Measurements from ENCODE around the gene BCORL1.

The BCORL1 gene

DNA sequence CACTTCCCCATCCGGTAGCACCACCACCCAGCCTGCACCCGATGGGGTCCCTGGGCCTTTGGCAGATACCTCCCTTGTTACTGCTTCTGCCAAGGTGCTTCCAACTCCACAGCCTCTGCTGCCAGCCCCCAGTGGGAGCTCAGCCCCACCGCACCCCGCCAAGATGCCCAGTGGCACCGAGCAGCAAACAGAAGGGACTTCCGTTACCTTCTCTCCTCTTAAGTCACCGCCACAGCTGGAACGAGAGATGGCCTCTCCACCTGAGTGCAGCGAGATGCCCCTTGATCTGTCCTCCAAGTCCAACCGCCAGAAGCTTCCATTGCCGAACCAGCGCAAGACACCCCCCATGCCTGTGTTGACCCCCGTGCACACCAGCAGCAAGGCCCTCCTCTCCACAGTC is 31.9 kb downstream of the BCORL1 start:
- Mint-ChIP-seq H3K27ac (no peak overlapping the region), H3K27me3 (no peaks in the 10 kb centered on the region), H3K9me3 (no peaks in the 10 kb centered on the region), H3K36me3 (ENCODE audit: low read depth) (peaks cover 44% of the 10 kb centered on the region), H3K4me3 (no peak overlapping the region), H3K4me1 (ENCODE audit: low read depth) (no peaks in the 10 kb centered on the region)
- no peak for DNase-seq

DNA sequence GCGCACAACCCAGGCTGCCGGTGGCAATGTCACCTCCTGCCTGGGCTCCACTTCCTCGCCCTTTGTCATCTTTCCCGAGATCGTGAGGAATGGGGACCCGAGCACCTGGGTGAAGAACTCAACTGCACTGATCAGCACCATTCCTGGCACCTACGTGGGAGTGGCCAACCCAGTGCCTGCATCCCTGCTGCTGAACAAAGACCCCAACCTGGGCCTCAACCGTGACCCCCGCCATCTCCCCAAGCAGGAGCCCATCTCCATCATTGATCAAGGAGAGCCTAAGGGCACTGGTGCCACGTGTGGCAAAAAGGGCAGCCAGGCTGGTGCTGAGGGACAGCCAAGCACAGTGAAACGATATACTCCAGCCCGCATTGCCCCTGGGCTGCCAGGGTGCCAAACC is 32.3 kb downstream of the BCORL1 start:
- no peaks in the 10 kb centered on the region for H3K27me3 Mint-ChIP-seq

DNA sequence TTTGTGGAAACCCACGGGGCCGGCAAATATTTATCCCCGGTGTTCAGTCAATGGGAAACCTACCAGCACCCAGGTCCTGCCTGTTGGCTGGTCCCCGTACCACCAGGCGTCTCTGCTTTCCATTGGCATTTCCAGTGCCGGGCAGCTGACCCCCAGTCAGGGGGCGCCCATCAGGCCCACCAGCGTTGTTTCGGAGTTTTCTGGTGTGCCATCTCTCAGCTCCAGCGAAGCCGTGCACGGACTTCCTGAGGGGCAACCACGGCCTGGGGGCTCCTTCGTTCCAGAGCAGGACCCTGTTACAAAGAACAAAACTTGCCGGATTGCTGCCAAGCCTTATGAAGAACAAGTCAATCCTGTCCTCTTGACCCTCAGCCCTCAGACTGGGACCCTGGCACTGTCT is 32.7 kb downstream of the BCORL1 start:
- H3K9me3 Mint-ChIP-seq = no peaks in the 10 kb centered on the region
- no peak overlapping the region for H3K4me3 Mint-ChIP-seq
- peaks cover 41% of the 10 kb centered on the region for H3K36me3 Mint-ChIP-seq (ENCODE audit: low read depth)
- H3K27ac Mint-ChIP-seq = no peak overlapping the region
- no peaks in the 10 kb centered on the region for H3K27me3 Mint-ChIP-seq
- no peak for DNase-seq
- no peaks in the 10 kb centered on the region for H3K4me1 Mint-ChIP-seq (ENCODE audit: low read depth)

More for the DNA sequence above, 32.3 kb downstream of the BCORL1 start:
- Mint-ChIP-seq H3K4me3 (no peak overlapping the region), H3K36me3 (ENCODE audit: low read depth) (peaks cover 41% of the 10 kb centered on the region), H3K27ac (no peak overlapping the region), H3K9me3 (no peaks in the 10 kb centered on the region), H3K4me1 (ENCODE audit: low read depth) (no peaks in the 10 kb centered on the region)
- DNase-seq = no peak

DNA sequence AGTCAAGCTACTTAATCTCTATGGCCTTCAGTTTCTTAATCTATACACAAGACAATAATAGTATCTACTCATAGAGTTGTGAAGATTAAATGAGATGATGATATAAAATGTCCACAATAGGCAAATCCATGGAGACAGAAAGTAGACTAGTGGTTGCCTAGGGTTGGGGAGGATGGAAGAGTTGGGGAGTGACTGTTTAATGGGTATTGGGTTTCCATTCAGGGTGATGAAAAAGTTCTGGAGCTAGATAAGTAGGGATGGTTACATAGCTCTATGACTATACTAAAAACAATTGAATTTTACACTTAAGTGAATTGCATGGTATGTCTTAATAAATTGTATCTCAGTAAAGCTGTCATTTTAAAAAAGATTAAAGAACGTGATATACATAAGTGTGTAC is 35.7 kb downstream of the BCORL1 start:
- no peaks in the 10 kb centered on the region for H3K9me3 Mint-ChIP-seq
- H3K4me3 Mint-ChIP-seq = no peak overlapping the region
- H3K4me1 Mint-ChIP-seq (ENCODE audit: low read depth) = no peaks in the 10 kb centered on the region
- H3K27ac Mint-ChIP-seq = no peak overlapping the region
- DNase-seq = no peak
- peaks cover 52% of the 10 kb centered on the region for H3K36me3 Mint-ChIP-seq (ENCODE audit: low read depth)
- H3K27me3 Mint-ChIP-seq = no peaks in the 10 kb centered on the region

DNA sequence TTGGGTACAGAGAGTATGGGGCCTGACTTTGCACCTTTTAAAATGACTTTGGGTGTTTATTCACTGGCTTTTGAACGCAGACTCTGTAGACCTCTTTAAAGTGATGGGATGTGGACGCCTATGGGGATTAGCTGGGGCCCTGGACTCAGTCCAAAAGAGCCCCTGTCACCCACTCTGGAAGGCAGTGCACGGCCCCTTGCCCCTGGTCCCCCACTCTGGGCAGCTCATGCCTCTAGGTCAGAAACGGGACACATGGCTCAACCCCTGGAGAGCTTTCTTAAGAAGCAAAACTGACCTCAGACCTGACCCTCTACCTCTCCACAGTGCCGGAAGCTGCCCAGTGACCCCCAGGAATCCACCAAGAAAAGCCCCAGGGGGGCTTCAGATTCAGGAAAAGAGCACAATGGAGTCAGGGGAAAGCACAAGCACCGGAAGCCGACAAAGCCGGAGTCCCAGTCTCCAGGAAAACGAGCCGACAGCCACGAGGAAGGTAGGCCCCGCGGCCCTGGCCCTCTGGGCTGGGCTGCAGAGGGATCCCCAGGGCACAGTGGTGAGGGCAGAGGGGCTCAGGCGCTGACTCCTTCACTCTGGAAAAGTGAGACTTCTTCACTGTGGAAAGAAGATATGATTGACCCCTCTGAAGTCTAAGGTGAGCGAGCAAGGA is 38.4 kb downstream of the BCORL1 start:
- Mint-ChIP-seq H3K27me3 (no peaks in the 10 kb centered on the region), H3K9me3 (no peaks in the 10 kb centered on the region), H3K4me3 (no peak overlapping the region), H3K36me3 (ENCODE audit: low read depth) (peaks cover 46% of the 10 kb centered on the region), H3K4me1 (ENCODE audit: low read depth) (peaks cover 11% of the 10 kb centered on the region), H3K27ac (no peak overlapping the region)
- no peak for DNase-seq

DNA sequence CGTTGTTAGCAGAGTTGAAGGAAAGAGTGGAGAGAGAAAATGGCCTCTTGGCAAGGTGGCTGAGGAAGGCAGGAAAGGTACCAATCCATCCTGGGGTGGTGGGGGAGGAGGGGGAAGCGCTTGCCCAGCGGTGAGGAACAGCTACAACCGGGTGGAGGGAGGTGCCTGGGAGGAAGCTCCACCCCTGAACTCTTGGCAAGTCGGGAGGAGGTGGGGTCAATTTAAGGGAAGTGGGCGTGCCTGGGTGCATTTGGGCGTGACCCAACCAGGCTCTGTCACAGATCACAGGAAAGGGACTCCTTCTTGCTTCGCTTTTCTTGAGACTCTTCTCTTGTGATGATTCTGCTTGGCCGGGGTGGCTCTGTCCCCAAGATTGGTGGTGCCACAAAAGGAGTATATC is 41.7 kb downstream of the BCORL1 start:
- Mint-ChIP-seq H3K36me3 (ENCODE audit: low read depth) (peaks cover 59% of the 10 kb centered on the region), H3K4me1 (ENCODE audit: low read depth) (peaks cover 12% of the 10 kb centered on the region), H3K27ac (peak overlapping the region; percentile 36), H3K9me3 (no peaks in the 10 kb centered on the region), H3K4me3 (no peak overlapping the region), H3K27me3 (peaks cover 12% of the 10 kb centered on the region)
- DNase-seq = peak; percentile 79

DNA sequence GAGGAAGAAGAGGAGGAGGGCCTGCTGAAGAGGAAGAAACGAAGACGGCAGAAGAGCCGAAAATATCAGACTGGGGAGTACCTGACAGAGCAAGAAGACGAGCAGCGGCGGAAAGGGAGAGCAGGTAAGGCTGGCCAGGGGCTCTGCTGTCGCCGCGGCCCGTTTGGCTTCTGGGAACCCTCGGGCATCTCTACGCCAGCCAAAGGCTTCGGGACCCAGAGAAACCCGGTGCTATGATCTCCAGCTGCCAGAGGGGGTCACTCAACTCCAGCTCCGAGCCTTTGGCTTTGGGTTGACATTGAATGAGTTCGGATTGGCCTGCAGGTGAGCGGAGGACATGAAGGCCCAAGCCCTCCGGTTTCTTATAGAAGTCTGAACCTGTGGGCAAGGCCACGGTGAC is 42.8 kb downstream of the BCORL1 start:
- Mint-ChIP-seq H3K36me3 (ENCODE audit: low read depth) (peaks cover 66% of the 10 kb centered on the region), H3K4me1 (ENCODE audit: low read depth) (peaks cover 12% of the 10 kb centered on the region), H3K27me3 (peaks cover 12% of the 10 kb centered on the region), H3K4me3 (no peak overlapping the region), H3K9me3 (no peaks in the 10 kb centered on the region), H3K27ac (no peak overlapping the region)
- DNase-seq = no peak

DNA sequence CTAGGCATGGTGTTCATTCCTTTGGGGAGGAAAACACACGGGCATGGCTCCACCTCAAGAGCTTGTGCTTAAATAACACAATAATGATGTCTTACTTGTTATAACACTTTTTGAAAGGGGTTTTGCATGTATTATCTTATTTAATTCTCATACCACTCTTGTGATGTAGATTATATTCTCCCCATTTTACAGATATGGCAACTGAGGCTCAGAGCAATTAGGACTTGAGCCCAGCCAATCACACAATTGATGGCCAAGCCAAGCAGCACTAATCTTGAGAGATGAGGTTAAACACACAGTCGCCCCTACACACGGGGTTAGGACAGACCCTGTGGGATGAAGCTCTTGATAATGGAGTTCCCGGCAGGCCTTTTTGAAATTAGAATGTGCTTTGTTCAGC is 45.1 kb downstream of the BCORL1 start:
- peaks cover 12% of the 10 kb centered on the region for H3K4me1 Mint-ChIP-seq (ENCODE audit: low read depth)
- H3K36me3 Mint-ChIP-seq (ENCODE audit: low read depth) = peaks cover 69% of the 10 kb centered on the region
- H3K27me3 Mint-ChIP-seq = peaks cover 12% of the 10 kb centered on the region
- no peak overlapping the region for H3K27ac Mint-ChIP-seq
- H3K9me3 Mint-ChIP-seq = no peaks in the 10 kb centered on the region
- H3K4me3 Mint-ChIP-seq = no peak overlapping the region
- DNase-seq = no peak

DNA sequence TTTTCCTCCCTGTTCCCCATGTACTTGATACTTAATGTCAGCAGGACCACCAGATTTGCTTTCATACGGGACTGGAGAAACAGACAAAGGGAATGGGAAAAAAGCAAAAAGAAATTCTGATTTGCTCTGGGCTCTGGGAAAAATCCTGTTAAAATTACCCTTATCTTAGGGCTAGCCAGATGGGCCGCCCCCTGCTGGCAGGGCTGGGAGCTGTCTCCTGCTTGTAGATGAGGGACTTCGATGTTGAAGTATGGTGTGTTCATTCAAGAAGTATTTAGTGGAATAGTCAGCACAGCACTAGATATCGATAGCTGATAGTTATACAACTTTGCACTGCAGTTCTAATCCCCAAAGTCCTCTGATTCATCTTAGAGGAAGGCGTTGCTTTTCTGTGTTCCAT is 45.8 kb downstream of the BCORL1 start:
- DNase-seq = peak; percentile 54
- Mint-ChIP-seq H3K4me3 (no peak overlapping the region), H3K27ac (no peak overlapping the region), H3K9me3 (no peaks in the 10 kb centered on the region), H3K27me3 (peaks cover 12% of the 10 kb centered on the region), H3K4me1 (ENCODE audit: low read depth) (peaks cover 12% of the 10 kb centered on the region), H3K36me3 (ENCODE audit: low read depth) (peaks cover 63% of the 10 kb centered on the region)

DNA sequence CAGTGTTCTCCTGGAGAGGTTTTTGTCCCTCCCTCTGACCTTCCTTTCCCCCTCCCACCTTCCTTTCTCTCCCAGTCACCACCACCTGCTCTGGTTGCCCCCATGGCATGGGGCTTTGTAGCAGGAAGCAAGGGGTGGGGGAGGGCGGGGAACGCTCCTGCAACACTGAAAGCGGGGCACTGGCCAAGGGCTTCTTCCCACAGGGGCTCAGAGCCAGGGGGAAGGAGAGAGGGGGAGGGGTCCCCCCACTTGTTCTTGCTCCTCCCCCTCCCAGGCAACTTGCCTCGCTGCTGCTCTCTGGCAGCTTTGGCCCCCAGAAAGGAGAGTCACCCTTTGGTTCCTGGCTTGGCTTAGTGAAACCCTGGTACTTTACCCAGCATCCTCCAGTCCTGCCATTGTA is 48.4 kb downstream of the BCORL1 start:
- peaks cover 66% of the 10 kb centered on the region for H3K36me3 Mint-ChIP-seq (ENCODE audit: low read depth)
- H3K4me1 Mint-ChIP-seq (ENCODE audit: low read depth) = peaks cover 2% of the 10 kb centered on the region
- H3K4me3 Mint-ChIP-seq = no peak overlapping the region
- no peak for DNase-seq
- H3K9me3 Mint-ChIP-seq = no peaks in the 10 kb centered on the region
- no peak overlapping the region for H3K27ac Mint-ChIP-seq
- peaks cover 16% of the 10 kb centered on the region for H3K27me3 Mint-ChIP-seq

DNA sequence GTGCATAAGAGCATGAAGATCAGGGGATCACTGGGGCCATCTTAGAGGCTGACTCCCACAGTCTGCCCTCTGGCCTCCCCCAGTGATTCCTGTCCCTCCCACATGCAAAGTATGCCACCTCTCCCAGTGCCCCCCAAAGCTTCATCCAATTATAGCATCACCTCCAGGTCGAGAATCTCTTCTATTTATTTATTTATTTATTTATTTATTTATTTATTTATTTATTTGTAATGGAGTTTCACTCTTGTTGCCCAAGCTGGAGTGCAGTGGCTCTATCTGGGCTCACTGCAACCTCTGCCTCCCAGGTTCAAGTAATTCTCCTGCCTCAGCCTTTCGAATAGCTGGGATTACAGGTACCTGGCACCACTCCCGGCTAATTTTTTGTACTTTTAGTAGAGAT is 50.1 kb downstream of the BCORL1 start:
- H3K4me1 Mint-ChIP-seq (ENCODE audit: low read depth) = peaks cover 2% of the 10 kb centered on the region
- peaks cover 10% of the 10 kb centered on the region for H3K27me3 Mint-ChIP-seq
- no peak overlapping the region for H3K4me3 Mint-ChIP-seq
- H3K36me3 Mint-ChIP-seq (ENCODE audit: low read depth) = peaks cover 59% of the 10 kb centered on the region
- H3K9me3 Mint-ChIP-seq = no peaks in the 10 kb centered on the region
- no peak overlapping the region for H3K27ac Mint-ChIP-seq
- DNase-seq = no peak

DNA sequence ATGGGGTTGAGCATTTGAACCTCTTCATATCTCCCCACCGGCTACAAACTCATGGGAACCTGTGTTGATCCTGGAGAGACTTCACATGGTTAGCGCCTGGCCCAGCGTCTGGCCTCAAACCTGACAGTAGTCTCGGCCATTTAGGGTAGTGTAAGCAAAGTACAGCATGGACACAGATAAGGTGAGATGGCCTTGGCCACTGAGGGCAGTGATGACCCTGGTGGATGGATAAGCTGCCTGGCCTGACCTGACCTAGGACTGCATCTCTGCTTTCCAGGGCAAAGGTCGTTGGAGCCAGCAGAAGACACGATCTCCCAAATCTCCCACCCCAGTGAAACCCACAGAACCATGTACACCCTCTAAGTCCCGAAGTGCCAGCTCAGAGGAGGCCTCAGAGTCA is 51.7 kb downstream of the BCORL1 start:
- no peaks in the 10 kb centered on the region for H3K9me3 Mint-ChIP-seq
- no peak overlapping the region for H3K4me3 Mint-ChIP-seq
- H3K27me3 Mint-ChIP-seq = peaks cover 9% of the 10 kb centered on the region
- DNase-seq = no peak
- no peaks in the 10 kb centered on the region for H3K4me1 Mint-ChIP-seq (ENCODE audit: low read depth)
- H3K36me3 Mint-ChIP-seq (ENCODE audit: low read depth) = peaks cover 61% of the 10 kb centered on the region
- H3K27ac Mint-ChIP-seq = no peak overlapping the region

DNA sequence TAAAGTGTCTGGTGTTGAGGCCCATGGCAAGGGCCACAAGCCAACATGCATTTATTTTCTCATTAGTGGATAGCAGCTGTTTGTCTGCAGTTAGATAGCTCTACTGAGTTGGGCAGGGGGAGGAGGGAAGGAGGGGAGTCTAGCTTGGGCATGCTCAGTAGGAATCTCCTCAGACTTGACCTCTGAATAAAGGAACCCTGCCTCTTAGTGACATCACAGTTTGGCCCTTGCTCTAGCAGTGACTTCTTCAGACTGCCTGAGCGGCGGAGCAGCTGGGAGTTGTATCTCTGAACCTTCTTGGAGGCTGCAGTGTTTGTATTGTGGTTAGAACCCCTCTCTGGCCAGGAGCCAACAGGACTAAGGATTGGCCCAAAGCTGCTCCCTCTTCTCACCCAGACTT is 57.4 kb downstream of the BCORL1 start:
- Mint-ChIP-seq H3K9me3 (no peaks in the 10 kb centered on the region), H3K27me3 (peaks cover 8% of the 10 kb centered on the region), H3K4me3 (no peak overlapping the region), H3K36me3 (ENCODE audit: low read depth) (peaks cover 48% of the 10 kb centered on the region), H3K4me1 (ENCODE audit: low read depth) (no peaks in the 10 kb centered on the region), H3K27ac (no peak overlapping the region)
- no peak for DNase-seq

DNA sequence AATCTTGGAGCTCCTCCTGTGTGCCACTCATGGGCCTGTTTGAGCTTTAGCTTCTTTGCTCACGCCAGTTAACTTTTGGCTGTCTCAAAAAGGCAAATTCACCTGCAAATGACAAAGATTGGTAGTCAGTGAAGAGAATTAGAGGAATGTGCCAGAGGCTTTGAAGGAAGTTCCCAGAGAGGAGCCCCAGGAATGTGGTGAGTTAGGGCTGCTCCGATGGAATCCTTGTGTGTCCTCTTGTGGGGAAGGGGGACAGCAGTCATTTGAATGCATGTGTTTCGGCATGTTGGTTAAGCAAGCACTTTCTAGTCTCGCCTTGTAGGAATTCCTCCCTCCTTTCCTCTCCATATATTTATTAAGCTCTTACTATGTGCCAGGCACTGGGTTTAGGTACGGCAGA is 65.0 kb downstream of the BCORL1 start:
- no peaks in the 10 kb centered on the region for H3K4me1 Mint-ChIP-seq (ENCODE audit: low read depth)
- no peaks in the 10 kb centered on the region for H3K9me3 Mint-ChIP-seq
- H3K27ac Mint-ChIP-seq = no peak overlapping the region
- peaks cover 55% of the 10 kb centered on the region for H3K36me3 Mint-ChIP-seq (ENCODE audit: low read depth)
- H3K27me3 Mint-ChIP-seq = peaks cover 6% of the 10 kb centered on the region
- no peak overlapping the region for H3K4me3 Mint-ChIP-seq
- DNase-seq = no peak

DNA sequence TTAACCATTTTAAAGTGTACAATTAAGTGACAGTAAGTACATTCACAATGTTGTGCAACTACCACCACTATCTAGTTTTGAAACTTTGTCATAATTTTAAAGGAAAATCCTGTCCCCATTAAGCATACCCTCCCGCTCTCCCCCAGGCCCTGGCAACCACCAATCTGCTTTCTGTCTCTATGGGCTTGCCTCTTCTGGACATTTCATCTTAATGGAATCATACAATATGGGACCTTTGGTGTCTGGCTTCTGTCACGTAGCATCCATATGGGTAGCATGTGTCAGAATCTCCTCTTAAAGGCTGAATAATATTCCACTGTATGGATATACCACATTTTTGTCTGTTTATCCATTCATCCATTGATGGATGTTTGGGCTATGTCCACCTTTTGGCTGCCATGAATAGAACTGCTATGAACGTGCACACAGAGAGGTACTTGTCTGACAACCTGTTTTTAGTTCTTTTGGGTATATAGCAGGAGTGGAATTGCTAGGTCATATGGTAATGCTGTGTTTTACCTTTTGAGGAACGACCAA is 66.3 kb downstream of the BCORL1 start:
- H3K4me1 Mint-ChIP-seq (ENCODE audit: low read depth) = no peaks in the 10 kb centered on the region
- H3K9me3 Mint-ChIP-seq = no peaks in the 10 kb centered on the region
- H3K27me3 Mint-ChIP-seq = peaks cover 6% of the 10 kb centered on the region
- no peak overlapping the region for H3K4me3 Mint-ChIP-seq
- no peak overlapping the region for H3K27ac Mint-ChIP-seq
- peaks cover 61% of the 10 kb centered on the region for H3K36me3 Mint-ChIP-seq (ENCODE audit: low read depth)
- DNase-seq = no peak

DNA sequence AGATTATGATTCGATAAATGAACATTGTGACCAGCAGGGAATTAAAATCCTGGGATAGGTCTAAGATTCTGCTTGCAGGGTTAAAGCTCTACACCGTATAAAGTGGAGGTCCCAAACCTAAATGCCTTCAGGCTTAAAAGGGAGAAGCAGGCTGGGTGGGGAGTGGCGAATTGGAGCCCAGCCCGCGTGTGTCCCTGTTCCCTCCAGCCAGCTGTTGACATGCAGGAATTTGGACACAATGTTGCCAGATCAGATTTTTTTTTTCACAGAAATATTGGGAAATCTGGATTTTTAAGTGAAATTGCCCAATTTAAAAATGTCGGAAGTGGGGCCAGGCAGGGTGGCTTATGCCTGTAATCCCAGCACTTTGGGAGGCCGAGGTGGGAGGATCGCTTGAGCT is 67.4 kb downstream of the BCORL1 start:
- peaks cover 58% of the 10 kb centered on the region for H3K36me3 Mint-ChIP-seq (ENCODE audit: low read depth)
- H3K27me3 Mint-ChIP-seq = peaks cover 6% of the 10 kb centered on the region
- no peaks in the 10 kb centered on the region for H3K9me3 Mint-ChIP-seq
- no peaks in the 10 kb centered on the region for H3K4me1 Mint-ChIP-seq (ENCODE audit: low read depth)
- H3K27ac Mint-ChIP-seq = no peak overlapping the region
- DNase-seq = no peak
- no peak overlapping the region for H3K4me3 Mint-ChIP-seq

Measured in activated T-cell treated with anti-CD3 and anti-CD28 coated beads, Interleukin-2, amount 50 U/mL, for 24 hours (primary cell).